KMS-11 (cell line): ENCODE measurements around the gene MPZ.

Experiments used
- H2AFZ ChIP-seq: fragments of 200-600 bp; sonication (generic); 2 replicates; pipeline ENCODE4 v1.6.1; 2016; ENCODE audit warnings: antibody characterized with exemption, mixed run types, low read depth
- H3K27ac ChIP-seq: fragments of 200-600 bp; sonication (generic); 2 replicates; pipeline ENCODE4 v1.6.1; 2016; ENCODE audit warnings: mild to moderate bottlenecking, mixed run types
- H3K27me3 ChIP-seq: fragments of 200-600 bp; sonication (generic); 2 replicates; pipeline ENCODE4 v1.6.1; 2017; ENCODE audit warnings: mild to moderate bottlenecking, low read depth, mixed run types, moderate library complexity; ENCODE audit not compliant: insufficient read depth
- H3K36me3 ChIP-seq: fragments of 200-600 bp; sonication (generic); 2 replicates; pipeline ENCODE4 v1.6.1; 2017; ENCODE audit warnings: mild to moderate bottlenecking, mixed run types; ENCODE audit not compliant: insufficient read depth
- H3K4me1 ChIP-seq: fragments of 200-600 bp; sonication (generic); 2 replicates; pipeline ENCODE4 v1.6.1; 2016; ENCODE audit warnings: mild to moderate bottlenecking, low read depth, mixed run types; ENCODE audit not compliant: poor library complexity, severe bottlenecking
- H3K4me2 ChIP-seq: fragments of 200-600 bp; sonication (generic); 2 replicates; pipeline ENCODE4 v1.7.0; 2016; ENCODE audit warnings: mild to moderate bottlenecking, mixed run types
- H3K4me3 ChIP-seq: fragments of 200-600 bp; sonication (generic); IDR thresholded peaks from 2 replicates; pipeline ENCODE4 v1.6.1; 2017; ENCODE audit warnings: low read depth, low read length, mixed read lengths; ENCODE audit not compliant: insufficient read depth
- H3K79me2 ChIP-seq: fragments of 200-600 bp; sonication (generic); 2 replicates; pipeline ENCODE4 v1.6.1; 2016; ENCODE audit warnings: low read depth, mixed run types; ENCODE audit not compliant: insufficient read depth
- H3K9ac ChIP-seq: fragments of 200-600 bp; sonication (generic); 2 replicates; pipeline ENCODE4 v1.6.1; 2016; ENCODE audit warnings: mild to moderate bottlenecking, mixed run types
- H4K20me1 ChIP-seq: fragments of 200-600 bp; sonication (generic); 2 replicates; pipeline ENCODE4 v1.6.1; 2016; ENCODE audit warnings: mild to moderate bottlenecking, mixed run types; ENCODE audit not compliant: insufficient read depth
- TF ChIP-seq, protein P1 (sequence below): fragments of 200-600 bp; sonication (generic); conservative IDR thresholded peaks from 2 replicates; pipeline ENCODE4 v1.6.1; 2017; ENCODE audit warnings: low read depth, mild to moderate bottlenecking, antibody characterized with exemption, low read length, moderate library complexity, mixed read lengths

The MPZ gene

DNA sequence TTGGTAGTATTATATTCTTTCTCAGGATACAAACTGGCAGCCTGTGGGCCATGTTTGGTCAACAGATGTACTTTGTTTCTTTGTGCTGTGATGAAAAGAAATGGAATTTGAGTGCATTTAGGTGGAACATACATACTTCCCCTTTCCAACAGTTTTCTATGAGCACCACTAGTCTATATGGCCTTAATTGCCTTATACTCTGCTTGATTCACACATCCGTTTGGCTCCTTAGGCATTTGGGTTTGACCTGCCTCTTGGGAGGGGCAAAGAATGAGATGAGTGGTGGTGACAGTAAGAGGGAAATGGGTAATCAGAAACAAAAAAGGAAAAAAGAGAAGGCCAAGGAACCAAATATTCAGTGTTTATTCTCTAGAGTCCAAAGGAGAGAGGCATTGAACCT lies 40.9 kb upstream of the MPZ start:
- Histone ChIP-seq H3K79me2 (no peaks in the 10 kb centered on the region), H2AFZ (no peak overlapping the region), H3K36me3 (no peaks in the 10 kb centered on the region), H3K4me3 (no peak overlapping the region), H3K4me1 (peaks cover 6% of the 10 kb centered on the region), H3K27me3 (no peaks in the 10 kb centered on the region), H3K9ac (no peak overlapping the region), H3K27ac (no peak overlapping the region), H3K4me2 (no peak overlapping the region), H4K20me1 (no peaks in the 10 kb centered on the region)
- TF ChIP-seq, protein P1, sequence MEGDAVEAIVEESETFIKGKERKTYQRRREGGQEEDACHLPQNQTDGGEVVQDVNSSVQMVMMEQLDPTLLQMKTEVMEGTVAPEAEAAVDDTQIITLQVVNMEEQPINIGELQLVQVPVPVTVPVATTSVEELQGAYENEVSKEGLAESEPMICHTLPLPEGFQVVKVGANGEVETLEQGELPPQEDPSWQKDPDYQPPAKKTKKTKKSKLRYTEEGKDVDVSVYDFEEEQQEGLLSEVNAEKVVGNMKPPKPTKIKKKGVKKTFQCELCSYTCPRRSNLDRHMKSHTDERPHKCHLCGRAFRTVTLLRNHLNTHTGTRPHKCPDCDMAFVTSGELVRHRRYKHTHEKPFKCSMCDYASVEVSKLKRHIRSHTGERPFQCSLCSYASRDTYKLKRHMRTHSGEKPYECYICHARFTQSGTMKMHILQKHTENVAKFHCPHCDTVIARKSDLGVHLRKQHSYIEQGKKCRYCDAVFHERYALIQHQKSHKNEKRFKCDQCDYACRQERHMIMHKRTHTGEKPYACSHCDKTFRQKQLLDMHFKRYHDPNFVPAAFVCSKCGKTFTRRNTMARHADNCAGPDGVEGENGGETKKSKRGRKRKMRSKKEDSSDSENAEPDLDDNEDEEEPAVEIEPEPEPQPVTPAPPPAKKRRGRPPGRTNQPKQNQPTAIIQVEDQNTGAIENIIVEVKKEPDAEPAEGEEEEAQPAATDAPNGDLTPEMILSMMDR, result no peak

DNA sequence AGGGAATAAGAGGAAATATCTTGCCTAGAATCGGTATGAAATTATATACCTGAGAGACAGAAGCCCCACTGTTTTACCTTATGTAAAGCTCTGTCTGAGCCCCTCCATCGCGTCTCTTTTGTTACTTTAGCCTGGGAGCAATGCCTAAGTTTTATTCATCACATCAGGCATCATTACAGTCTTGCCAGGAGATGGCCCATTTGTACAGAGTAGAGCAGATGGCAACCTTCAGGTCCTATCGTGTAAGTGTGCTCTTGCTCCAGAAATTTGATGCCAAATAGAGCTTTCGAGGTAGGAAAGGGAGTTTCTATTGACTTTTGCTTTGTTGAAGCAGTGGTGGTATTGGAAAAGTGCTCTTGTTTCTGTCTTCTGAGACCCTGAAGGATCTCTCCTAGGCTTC lies 33.1 kb upstream of the MPZ start:
- H3K27me3 ChIP-seq, result no peaks in the 10 kb centered on the region
- no peak overlapping the region for H3K27ac ChIP-seq
- TF ChIP-seq, protein P1, result no peak
- H2AFZ ChIP-seq, result no peak overlapping the region
- no peak overlapping the region for H3K4me3 ChIP-seq
- H3K36me3 ChIP-seq, result no peaks in the 10 kb centered on the region
- H3K4me2 ChIP-seq, result no peak overlapping the region
- no peak overlapping the region for H3K9ac ChIP-seq
- H3K4me1 ChIP-seq, result no peaks in the 10 kb centered on the region
- H4K20me1 ChIP-seq, result no peaks in the 10 kb centered on the region
- H3K79me2 ChIP-seq, result no peaks in the 10 kb centered on the region

DNA sequence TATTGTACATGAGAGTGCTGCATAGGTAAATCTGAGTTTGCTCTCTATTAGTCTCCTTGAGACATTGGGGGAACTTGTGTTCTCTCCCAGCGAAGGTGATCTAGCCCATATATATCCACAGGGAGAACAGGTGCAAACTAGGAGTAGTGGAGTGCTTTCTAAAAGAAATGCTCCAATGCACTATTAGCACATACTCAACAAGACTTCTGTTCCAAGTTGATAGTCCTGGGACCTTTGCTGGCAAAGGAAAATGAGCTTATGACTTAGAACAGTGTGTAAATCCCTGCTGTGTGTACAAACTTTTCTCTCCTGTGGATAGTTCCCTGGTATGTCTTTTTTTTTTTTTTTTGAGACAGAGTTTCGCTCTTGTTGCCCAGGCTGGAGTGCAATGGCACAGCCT lies 32.4 kb upstream of the MPZ start:
- Histone ChIP-seq H3K27me3 (no peaks in the 10 kb centered on the region), H3K4me3 (no peak overlapping the region), H3K4me1 (no peaks in the 10 kb centered on the region), H3K4me2 (no peak overlapping the region), H3K79me2 (no peaks in the 10 kb centered on the region), H3K27ac (no peak overlapping the region), H2AFZ (no peak overlapping the region), H3K36me3 (no peaks in the 10 kb centered on the region), H3K9ac (no peak overlapping the region), H4K20me1 (no peaks in the 10 kb centered on the region)
- TF ChIP-seq, protein P1, result no peak

DNA sequence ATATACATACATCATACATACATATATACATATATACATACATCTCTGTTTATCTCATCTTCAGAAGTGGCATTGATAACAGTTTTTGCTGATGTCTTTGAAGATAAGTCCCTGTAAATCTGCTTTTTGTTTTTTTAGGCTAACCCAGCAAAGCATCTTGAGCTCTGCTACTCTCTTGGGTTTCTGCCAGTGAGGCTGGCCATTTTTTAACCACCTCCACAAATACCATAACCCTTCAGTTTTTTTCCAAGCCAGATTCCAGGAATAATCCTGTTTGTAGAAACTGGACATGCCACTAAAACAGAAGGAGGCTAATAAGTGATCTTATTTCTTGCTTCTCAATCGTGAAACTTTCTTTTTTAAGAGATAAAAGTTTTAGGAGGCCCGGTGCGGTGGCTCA lies 26.0 kb upstream of the MPZ start:
- Histone ChIP-seq H3K9ac (no peak overlapping the region), H3K4me2 (no peak overlapping the region), H3K27ac (no peak overlapping the region), H3K4me1 (no peaks in the 10 kb centered on the region), H3K79me2 (no peaks in the 10 kb centered on the region), H3K36me3 (no peaks in the 10 kb centered on the region), H4K20me1 (no peaks in the 10 kb centered on the region), H3K27me3 (no peaks in the 10 kb centered on the region), H2AFZ (no peak overlapping the region), H3K4me3 (no peak overlapping the region)
- TF ChIP-seq, protein P1, result no peak

DNA sequence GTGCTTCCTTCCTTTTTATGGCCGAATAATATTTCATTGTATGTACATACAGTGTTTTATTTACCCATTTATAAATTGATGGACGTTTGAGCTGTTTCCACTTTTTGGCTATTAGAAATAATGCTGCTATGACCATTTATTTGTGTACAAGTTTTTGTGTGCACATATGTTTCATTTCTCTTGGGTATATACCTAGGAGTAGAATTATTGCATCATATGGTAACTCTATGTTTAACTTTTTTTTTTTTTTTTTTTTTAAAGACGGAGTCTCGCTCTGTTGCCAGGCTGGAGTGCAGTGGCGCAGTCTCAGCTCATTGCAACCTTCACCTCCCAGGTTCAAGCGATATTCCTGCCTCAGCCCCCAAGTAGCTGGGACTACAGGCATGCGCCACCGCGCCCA lies 23.4 kb upstream of the MPZ start:
- Histone ChIP-seq H3K27ac (no peak overlapping the region), H4K20me1 (no peaks in the 10 kb centered on the region), H3K9ac (no peak overlapping the region), H3K27me3 (no peaks in the 10 kb centered on the region), H3K4me3 (no peak overlapping the region), H3K36me3 (no peaks in the 10 kb centered on the region), H2AFZ (no peak overlapping the region), H3K79me2 (no peaks in the 10 kb centered on the region), H3K4me1 (no peaks in the 10 kb centered on the region), H3K4me2 (no peak overlapping the region)
- TF ChIP-seq, protein P1, result no peak
